OCI-LY3 (cell line): ENCODE data around the gene TWSG1.

Source experiments
- H2AFZ ChIP-seq: fragments of 200-600, 300-600 bp; shearing (Covaris generic); 2 replicates; pipeline ENCODE4 v1.6.0; 2014; ENCODE audit warnings: antibody characterized with exemption, low read depth, low read length
- H3K27ac ChIP-seq: fragments of 200-600, 300-600 bp; sonication (generic); 2 replicates; pipeline ENCODE4 v1.5.1; 2014; ENCODE audit warnings: mild to moderate bottlenecking, low read length, moderate library complexity, mixed read lengths
- H3K27me3 ChIP-seq: fragments of 200-600, 300-600 bp; sonication (generic); 2 replicates; pipeline ENCODE4 v1.6.1; 2014; ENCODE audit warnings: low read depth, low read length, mixed read lengths
- H3K36me3 ChIP-seq: fragments of 200-600, 300-600 bp; sonication (generic); replicated peaks from 2 replicates; pipeline ENCODE3; 2014; ENCODE audit warnings: low read depth, low read length, mixed read lengths
- H3K4me1 ChIP-seq: fragments of 300-600, 200-600 bp; sonication (generic); 2 replicates; pipeline ENCODE4 v1.6.1; 2014; ENCODE audit warnings: low read length, mixed read lengths
- H3K4me2 ChIP-seq: fragments of 200-600, 300-600 bp; sonication (generic); 2 replicates; pipeline ENCODE4 v1.6.1; 2014; ENCODE audit warnings: low read length, mixed read lengths
- H3K4me3 ChIP-seq: fragments of 300-600, 200-600 bp; sonication (generic); 2 replicates; pipeline ENCODE4 v1.5.1; 2014; ENCODE audit warnings: antibody characterized with exemption, mild to moderate bottlenecking, low read length, moderate library complexity
- H3K79me2 ChIP-seq: fragments of 300-600, 200-600 bp; shearing (Covaris generic); 2 replicates; pipeline ENCODE4 v1.6.1; 2014; ENCODE audit warnings: mild to moderate bottlenecking, low read length, mixed read lengths
- H3K9ac ChIP-seq: fragments of 300-600, 200-600 bp; shearing (Covaris generic); 2 replicates; pipeline ENCODE4 v1.6.0; 2014; ENCODE audit warnings: mild to moderate bottlenecking, low read length, moderate library complexity
- H3K9me3 ChIP-seq: fragments of 200-600, 300-600 bp; shearing (Covaris generic); 2 replicates; pipeline ENCODE4 v1.6.1; 2014; ENCODE audit warnings: low read length, mixed read lengths; ENCODE audit not compliant: insufficient read depth
- H4K20me1 ChIP-seq: fragments of 200-600, 300-600 bp; sonication (generic); 2 replicates; pipeline ENCODE4 v1.6.1; 2016; ENCODE audit warnings: low read length, mixed read lengths; ENCODE audit not compliant: insufficient read depth
- EZH2phosphoT487 ChIP-seq: fragments of 200-600 bp; shearing (Covaris generic); IDR thresholded peaks from 2 replicates; pipeline ENCODE4 v1.6.1; 2018; ENCODE audit warnings: antibody characterized with exemption, mixed run types, low read depth
- TF ChIP-seq, protein P1 (sequence below): fragments of 200-600, 300-600 bp; sonication (generic); IDR thresholded peaks from 2 replicates; pipeline ENCODE4 v1.5.1; 2014; ENCODE audit warnings: antibody characterized with exemption, low read length, low read depth

Gene TWSG1

DNA sequence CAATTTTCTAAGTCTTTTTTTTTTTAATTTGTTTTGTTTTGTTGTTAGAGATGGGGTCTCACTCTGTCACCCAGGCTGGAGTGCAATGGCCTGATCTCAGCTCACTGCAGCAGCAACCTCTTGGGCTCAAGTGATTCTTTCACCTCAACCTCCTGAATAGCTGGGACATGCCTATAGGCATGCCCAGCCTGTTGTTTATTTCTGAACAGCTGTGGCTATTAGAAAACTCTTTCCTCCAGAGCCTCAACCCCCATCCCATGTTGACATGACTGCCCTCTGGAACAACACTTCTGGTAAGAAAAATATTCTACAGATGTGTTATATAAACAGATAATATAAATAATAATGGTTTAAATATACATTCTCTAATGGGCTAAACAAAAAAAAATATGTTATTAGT, 44.4 kb upstream of the TWSG1 start:
- no peaks in the 10 kb centered on the region for H3K79me2 ChIP-seq
- H3K27me3 ChIP-seq = no peaks in the 10 kb centered on the region
- H3K4me2 ChIP-seq = no peak overlapping the region
- no peak overlapping the region for H3K27ac ChIP-seq
- H3K9ac ChIP-seq = no peak overlapping the region
- peaks cover 5% of the 10 kb centered on the region for H3K9me3 ChIP-seq
- H4K20me1 ChIP-seq = no peaks in the 10 kb centered on the region
- TF ChIP-seq EZH2phosphoT487 = no peak
- TF ChIP-seq, protein P1, sequence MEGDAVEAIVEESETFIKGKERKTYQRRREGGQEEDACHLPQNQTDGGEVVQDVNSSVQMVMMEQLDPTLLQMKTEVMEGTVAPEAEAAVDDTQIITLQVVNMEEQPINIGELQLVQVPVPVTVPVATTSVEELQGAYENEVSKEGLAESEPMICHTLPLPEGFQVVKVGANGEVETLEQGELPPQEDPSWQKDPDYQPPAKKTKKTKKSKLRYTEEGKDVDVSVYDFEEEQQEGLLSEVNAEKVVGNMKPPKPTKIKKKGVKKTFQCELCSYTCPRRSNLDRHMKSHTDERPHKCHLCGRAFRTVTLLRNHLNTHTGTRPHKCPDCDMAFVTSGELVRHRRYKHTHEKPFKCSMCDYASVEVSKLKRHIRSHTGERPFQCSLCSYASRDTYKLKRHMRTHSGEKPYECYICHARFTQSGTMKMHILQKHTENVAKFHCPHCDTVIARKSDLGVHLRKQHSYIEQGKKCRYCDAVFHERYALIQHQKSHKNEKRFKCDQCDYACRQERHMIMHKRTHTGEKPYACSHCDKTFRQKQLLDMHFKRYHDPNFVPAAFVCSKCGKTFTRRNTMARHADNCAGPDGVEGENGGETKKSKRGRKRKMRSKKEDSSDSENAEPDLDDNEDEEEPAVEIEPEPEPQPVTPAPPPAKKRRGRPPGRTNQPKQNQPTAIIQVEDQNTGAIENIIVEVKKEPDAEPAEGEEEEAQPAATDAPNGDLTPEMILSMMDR = no peak
- H3K4me1 ChIP-seq = no peaks in the 10 kb centered on the region
- peaks cover 3% of the 10 kb centered on the region for H3K36me3 ChIP-seq
- no peak overlapping the region for H2AFZ ChIP-seq
- H3K4me3 ChIP-seq = no peak overlapping the region

DNA sequence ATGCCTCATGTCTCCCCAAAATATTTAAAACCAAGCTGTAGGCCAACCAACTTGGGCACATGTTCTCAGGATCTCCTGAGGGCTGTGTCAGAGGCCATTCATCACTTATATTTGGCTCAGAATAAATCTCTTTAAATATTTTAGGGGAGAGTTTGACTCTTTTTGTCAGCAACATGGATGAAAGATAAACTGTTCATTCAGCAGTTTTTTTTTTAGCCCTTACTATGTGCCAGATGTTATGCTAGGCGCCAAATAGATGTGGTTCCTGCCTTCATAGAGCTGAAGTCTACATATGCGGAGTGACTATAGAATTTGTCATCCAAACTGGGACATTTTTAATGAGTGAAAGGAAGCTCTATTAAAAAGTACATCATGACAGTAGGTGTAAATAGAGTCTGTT, 42.5 kb upstream of the TWSG1 start:
- TF ChIP-seq, protein P1 = no peak
- TF ChIP-seq EZH2phosphoT487 = no peak
- Histone ChIP-seq H3K4me1 (no peaks in the 10 kb centered on the region), H3K27ac (no peak overlapping the region), H3K9me3 (peaks cover 5% of the 10 kb centered on the region), H3K4me2 (no peak overlapping the region), H3K79me2 (no peaks in the 10 kb centered on the region), H4K20me1 (no peaks in the 10 kb centered on the region), H3K9ac (no peak overlapping the region), H3K36me3 (peaks cover 3% of the 10 kb centered on the region), H3K27me3 (no peaks in the 10 kb centered on the region), H3K4me3 (no peak overlapping the region), H2AFZ (no peak overlapping the region)

DNA sequence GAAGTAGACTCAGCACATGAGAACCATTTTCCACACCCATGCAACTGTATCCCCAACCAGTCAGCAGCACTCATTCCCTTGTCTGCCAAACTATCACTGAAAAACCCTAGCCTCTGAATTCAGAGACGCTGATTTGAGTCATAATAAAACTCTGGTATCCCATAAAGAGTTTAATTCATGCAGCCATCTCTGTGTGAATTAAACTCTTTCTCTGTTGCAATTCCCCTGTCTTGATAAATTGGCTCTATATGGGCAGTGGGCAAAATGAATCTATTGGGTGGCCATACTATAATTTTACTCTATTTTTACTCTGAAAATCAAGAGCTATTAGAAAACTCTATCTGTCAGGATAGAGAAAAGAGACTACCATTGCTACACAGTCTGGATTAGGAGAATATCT, 40.6 kb upstream of the TWSG1 start:
- H3K27me3 ChIP-seq = no peaks in the 10 kb centered on the region
- no peak overlapping the region for H3K27ac ChIP-seq
- H3K9me3 ChIP-seq = peaks cover 5% of the 10 kb centered on the region
- no peak overlapping the region for H3K4me3 ChIP-seq
- no peaks in the 10 kb centered on the region for H4K20me1 ChIP-seq
- no peak overlapping the region for H3K4me2 ChIP-seq
- no peaks in the 10 kb centered on the region for H3K79me2 ChIP-seq
- no peaks in the 10 kb centered on the region for H3K4me1 ChIP-seq
- no peak overlapping the region for H2AFZ ChIP-seq
- H3K9ac ChIP-seq = no peak overlapping the region
- TF ChIP-seq, protein P1 = no peak
- TF ChIP-seq EZH2phosphoT487 = no peak
- H3K36me3 ChIP-seq = peaks cover 3% of the 10 kb centered on the region

DNA sequence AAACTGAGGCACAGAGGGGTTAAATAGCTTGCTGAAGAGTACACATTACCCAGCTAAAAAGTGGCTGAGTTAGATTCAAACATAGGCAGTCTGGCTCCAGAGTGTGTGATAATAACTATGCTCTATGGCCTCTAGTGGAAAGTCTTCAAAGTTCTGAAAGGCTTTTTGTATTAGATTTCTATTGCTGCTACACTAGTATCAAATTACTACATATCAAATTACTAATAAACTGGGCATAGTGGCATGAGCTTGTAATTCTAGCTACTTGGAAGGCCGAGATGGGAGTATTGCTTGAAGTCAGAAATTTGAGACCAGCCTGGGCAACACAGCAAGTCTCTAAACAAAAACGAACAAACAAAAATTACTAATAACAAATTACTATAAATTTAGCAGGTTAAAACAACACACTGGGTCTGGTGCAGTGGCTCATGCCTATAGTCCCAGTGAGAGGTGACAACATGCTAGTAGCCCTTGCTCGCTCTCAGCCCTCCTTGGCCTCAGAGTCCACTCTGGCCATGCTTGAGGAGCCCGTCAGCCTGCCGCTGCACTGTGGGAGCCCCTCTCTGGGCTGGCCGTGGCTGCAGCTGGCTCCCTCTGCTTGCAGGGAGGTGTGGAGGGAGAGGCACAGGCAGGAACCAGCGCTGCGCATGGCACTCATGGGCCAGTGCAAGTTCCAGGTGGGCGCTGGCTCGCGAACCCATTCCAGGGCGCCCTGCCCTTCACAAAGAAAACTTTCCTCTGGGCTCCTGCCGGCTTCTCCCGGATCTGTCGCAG, 38.2 kb upstream of the TWSG1 start:
- Histone ChIP-seq H3K79me2 (no peaks in the 10 kb centered on the region), H3K27ac (no peak overlapping the region), H3K36me3 (no peaks in the 10 kb centered on the region), H2AFZ (no peak overlapping the region), H3K9ac (no peak overlapping the region), H3K4me3 (no peak overlapping the region), H3K4me1 (no peaks in the 10 kb centered on the region), H3K4me2 (no peak overlapping the region), H3K9me3 (peaks cover 5% of the 10 kb centered on the region), H3K27me3 (no peaks in the 10 kb centered on the region), H4K20me1 (no peaks in the 10 kb centered on the region)
- TF ChIP-seq, protein P1 = no peak
- no peak for TF ChIP-seq EZH2phosphoT487
